ENCODE measurements around the gene ACTN4. TPM values are rescaled to one million over a fixed set of nuclear protein-coding genes. Genes with fewer than 3 reads are reported as not detected.

The ACTN4 gene
- total RNA-seq, 1 experiment from 2014 or later: 1,462 TPM

GRCh38 chr19:38708413-38709024 lies 61.1 kb downstream of the ACTN4 start:
- no peak for DNase-seq
- H3K27me3 Mint-ChIP-seq (ENCODE audit: unreplicated experiment): no peaks in the 10 kb centered on the region
- no peaks in the 10 kb centered on the region for H3K9me3 Mint-ChIP-seq (ENCODE audit: low read depth, unreplicated experiment)
- peaks cover 100% of the 10 kb centered on the region for H3K36me3 Mint-ChIP-seq (ENCODE audit: insufficient read depth, unreplicated experiment)
- intact Hi-C loops (cut with micrococcal nuclease; ENCODE audit: unreplicated experiment): no loop called here
- peak overlapping the region; percentile 86 for H3K27ac Mint-ChIP-seq (ENCODE audit: unreplicated experiment)
- BruUV-seq (replicated peaks): no TSS peak
- TF ChIP-seq CTCF (IDR thresholded peaks at IDR 0.05; ENCODE audit: unreplicated experiment): no peak
- H3K4me3 Mint-ChIP-seq (ENCODE audit: low read depth, unreplicated experiment): no peak overlapping the region
- CTCF ChIA-PET: no interaction called here
- peaks cover 52% of the 10 kb centered on the region for H3K4me1 Mint-ChIP-seq (ENCODE audit: low read depth, unreplicated experiment)

- Mint-ChIP-seq H3K36me3 (ENCODE audit: insufficient read depth, unreplicated experiment) (peaks cover 100% of the 10 kb centered on the region), H3K27ac (ENCODE audit: unreplicated experiment) (peak overlapping the region; percentile 43), H3K4me1 (ENCODE audit: low read depth, unreplicated experiment) (peaks cover 52% of the 10 kb centered on the region), H3K9me3 (ENCODE audit: low read depth, unreplicated experiment) (no peaks in the 10 kb centered on the region), H3K27me3 (ENCODE audit: unreplicated experiment) (no peaks in the 10 kb centered on the region), H3K4me3 (ENCODE audit: low read depth, unreplicated experiment) (no peak overlapping the region)
- intact Hi-C loops (cut with micrococcal nuclease; ENCODE audit: unreplicated experiment): no loop called here
- TF ChIP-seq CTCF (IDR thresholded peaks at IDR 0.05; ENCODE audit: unreplicated experiment): no peak
- DNase-seq: no peak
- CTCF ChIA-PET: no interaction called here
- BruUV-seq (replicated peaks): no TSS peak
Observed at GRCh38 chr19:38709119-38709518, 61.7 kb downstream of the ACTN4 start.

- Mint-ChIP-seq H3K4me3 (ENCODE audit: low read depth, unreplicated experiment) (no peak overlapping the region), H3K27ac (ENCODE audit: unreplicated experiment) (peak overlapping the region; percentile 43), H3K27me3 (ENCODE audit: unreplicated experiment) (no peaks in the 10 kb centered on the region), H3K4me1 (ENCODE audit: low read depth, unreplicated experiment) (peaks cover 45% of the 10 kb centered on the region), H3K9me3 (ENCODE audit: low read depth, unreplicated experiment) (no peaks in the 10 kb centered on the region), H3K36me3 (ENCODE audit: insufficient read depth, unreplicated experiment) (peaks cover 100% of the 10 kb centered on the region)
- CTCF ChIA-PET: no interaction called here
- intact Hi-C loops (cut with micrococcal nuclease; ENCODE audit: unreplicated experiment): no loop called here
- no TSS peak for BruUV-seq (replicated peaks)
- TF ChIP-seq CTCF (IDR thresholded peaks at IDR 0.05; ENCODE audit: unreplicated experiment): no peak
- DNase-seq: no peak
Observed at GRCh38 chr19:38709671-38710415, 62.4 kb downstream of the ACTN4 start.

GRCh38 chr19:38710416-38710702 lies 62.9 kb downstream of the ACTN4 start:
- Mint-ChIP-seq H3K27ac (ENCODE audit: unreplicated experiment) (peak overlapping the region; percentile 43), H3K4me1 (ENCODE audit: low read depth, unreplicated experiment) (peaks cover 40% of the 10 kb centered on the region), H3K9me3 (ENCODE audit: low read depth, unreplicated experiment) (no peaks in the 10 kb centered on the region), H3K27me3 (ENCODE audit: unreplicated experiment) (no peaks in the 10 kb centered on the region), H3K36me3 (ENCODE audit: insufficient read depth, unreplicated experiment) (peaks cover 100% of the 10 kb centered on the region), H3K4me3 (ENCODE audit: low read depth, unreplicated experiment) (no peak overlapping the region)
- BruUV-seq (replicated peaks): no TSS peak
- TF ChIP-seq CTCF (IDR thresholded peaks at IDR 0.05; ENCODE audit: unreplicated experiment): no peak
- DNase-seq: no peak
- intact Hi-C loops (cut with micrococcal nuclease; ENCODE audit: unreplicated experiment): no loop called here
- CTCF ChIA-PET: interaction anchor here (0.6 to 1.2 kb wide), 3 partner anchors 11 to 74 kb away, joined by 3 read pairs; no protein-coding TSS in a partner anchor

All from Calu3 (cell line).